Measurements from ENCODE around the gene CRACR2B.

The CRACR2B gene

DNA sequence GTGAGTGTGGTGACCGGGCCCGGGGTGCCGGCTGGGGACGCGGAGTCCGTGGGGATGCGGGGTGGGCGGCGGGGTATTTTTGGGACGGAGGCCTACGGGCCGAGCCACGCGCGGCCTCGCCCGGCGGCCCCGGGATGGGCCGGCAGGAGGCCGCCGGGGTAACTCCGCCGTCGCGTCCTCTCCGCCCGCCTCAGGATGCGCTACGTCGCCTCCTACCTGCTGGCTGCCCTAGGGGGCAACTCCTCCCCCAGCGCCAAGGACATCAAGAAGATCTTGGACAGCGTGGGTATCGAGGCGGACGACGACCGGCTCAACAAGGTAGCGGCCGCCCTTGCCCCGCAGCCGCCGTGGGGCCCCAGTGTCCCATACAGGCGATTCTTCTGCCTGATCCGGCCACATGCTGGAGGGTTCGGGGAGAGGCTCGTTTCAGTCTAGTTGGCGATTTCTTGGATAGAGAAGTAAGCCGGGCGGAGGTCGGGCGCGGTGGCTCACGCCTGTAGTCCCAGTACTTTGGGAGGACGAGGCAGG is 17.6 kb upstream of the CRACR2B start:
- no peak for DNase-seq

DNA sequence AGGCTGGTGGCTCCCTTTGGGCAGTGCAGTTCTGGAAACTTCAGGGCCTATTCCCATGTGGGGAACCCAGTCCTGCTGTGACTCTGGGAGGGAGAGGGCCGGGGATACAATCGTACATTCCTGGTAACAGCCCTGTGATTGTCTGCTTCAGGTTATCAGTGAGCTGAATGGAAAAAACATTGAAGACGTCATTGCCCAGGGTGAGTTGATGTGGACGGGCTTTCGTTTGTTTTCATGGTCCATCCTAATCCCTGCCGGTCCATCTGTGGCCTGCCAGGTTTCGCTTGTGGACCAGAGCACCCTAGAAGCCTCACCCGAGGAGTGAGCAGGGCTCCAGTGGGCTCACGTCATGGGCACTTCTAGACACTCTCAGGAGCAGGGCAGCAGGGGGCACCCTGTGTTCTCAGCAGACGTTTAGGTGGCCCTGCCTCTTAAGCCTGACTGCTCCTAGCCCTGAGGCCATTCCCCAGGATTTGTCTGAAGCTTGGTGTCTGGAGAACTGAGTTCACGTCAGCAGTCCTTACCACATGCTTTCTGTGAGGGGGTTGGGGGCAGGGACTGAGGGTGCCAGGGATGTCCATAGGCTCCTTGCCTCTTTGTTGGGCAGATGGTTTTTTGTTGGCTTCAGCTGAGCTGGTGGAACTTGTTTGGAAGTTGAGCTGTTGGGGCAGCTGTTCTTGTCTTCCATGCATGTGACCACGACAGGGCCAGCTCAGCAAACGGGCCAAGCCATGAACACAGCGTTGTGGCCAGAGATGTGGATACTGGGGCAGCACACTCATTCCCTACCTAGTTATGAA is 16.1 kb upstream of the CRACR2B start:
- DNase-seq: no peak

- no peak for DNase-seq
Observed at GRCh38 chr11:812390-812789, 15.3 kb upstream of the CRACR2B start.

- no peak for DNase-seq
Observed at GRCh38 chr11:813072-813455, 14.7 kb upstream of the CRACR2B start.

DNA sequence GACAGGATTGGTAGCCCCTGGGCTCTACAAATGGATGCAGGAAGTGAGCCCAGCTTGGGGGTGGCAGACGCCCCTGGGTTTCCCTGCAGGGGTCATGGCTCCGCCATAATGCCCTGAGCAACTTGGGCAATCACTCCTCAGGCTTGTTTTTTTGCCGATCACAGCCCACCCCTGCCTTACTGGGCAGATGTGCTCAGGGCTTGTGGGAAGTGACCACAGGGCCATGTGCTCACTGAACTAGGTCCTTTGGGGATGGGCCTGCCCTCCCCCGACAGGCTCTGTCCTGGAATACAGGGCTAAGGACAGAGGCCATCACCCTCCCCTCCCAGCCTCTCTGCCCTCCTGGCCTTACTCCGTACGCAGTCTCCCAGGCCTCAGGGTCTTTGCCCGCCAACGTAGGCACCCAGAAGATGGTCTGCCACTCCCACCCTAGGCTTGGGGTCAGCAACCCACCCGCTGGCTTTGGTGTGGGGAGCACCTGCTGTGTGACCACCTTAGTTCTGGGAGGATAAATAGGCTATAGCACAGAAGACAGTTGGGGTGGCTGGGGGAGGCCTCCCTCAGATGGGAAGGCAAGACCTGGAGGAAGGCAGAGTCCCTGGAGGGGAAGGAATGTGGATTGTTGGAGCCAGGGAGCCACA is 14.1 kb upstream of the CRACR2B start:
- DNase-seq: no peak

GRCh38 chr11:815675-816432 is 11.9 kb upstream of the CRACR2B start:
- DNase-seq: no peak

- DNase-seq: no peak
Observed at GRCh38 chr11:816433-816779, 11.3 kb upstream of the CRACR2B start.

DNA sequence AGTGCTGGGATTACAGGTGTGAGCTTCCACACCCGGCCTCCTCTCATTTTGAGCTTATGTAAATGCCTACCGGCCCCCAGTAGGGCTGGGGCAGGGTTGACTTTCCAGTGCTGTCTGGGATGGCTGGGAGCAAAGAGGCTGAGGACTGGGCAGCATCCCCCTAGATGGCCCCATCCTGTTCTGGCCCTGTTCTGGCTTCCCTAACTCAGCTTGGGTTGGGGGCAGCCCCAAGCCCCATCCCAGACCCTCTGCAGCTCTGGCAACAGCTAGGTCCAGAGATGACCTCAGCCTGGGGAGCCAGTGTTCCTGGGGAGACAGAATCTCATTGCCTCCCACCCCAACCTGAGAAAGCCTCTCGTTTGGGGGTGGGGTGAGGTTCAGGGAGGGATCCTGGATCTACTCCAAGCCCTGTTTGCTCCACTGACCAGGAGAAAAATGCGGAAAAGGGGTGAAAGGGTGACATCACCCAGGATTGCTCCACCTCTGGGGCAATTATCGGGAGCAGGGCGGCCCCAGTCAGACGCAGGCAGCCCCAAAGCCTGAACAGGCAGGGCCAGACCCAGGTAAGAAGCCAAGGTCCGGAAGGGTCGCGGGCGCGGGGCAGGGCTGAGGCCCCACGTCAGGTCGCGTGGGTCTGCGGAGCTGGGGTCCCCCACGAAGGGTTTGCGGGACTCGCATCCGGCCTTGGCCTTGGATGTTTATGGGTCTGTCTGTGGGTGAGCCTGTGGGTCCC is 9.2 kb upstream of the CRACR2B start, which contains the start of gene PNPLA2:
PNPLA2 (plus strand) TSS at position 519 of the 733 bp plus-strand sequence. CDS start 805 bp downstream, outside the sequence.
- DNase-seq: no peak

DNA sequence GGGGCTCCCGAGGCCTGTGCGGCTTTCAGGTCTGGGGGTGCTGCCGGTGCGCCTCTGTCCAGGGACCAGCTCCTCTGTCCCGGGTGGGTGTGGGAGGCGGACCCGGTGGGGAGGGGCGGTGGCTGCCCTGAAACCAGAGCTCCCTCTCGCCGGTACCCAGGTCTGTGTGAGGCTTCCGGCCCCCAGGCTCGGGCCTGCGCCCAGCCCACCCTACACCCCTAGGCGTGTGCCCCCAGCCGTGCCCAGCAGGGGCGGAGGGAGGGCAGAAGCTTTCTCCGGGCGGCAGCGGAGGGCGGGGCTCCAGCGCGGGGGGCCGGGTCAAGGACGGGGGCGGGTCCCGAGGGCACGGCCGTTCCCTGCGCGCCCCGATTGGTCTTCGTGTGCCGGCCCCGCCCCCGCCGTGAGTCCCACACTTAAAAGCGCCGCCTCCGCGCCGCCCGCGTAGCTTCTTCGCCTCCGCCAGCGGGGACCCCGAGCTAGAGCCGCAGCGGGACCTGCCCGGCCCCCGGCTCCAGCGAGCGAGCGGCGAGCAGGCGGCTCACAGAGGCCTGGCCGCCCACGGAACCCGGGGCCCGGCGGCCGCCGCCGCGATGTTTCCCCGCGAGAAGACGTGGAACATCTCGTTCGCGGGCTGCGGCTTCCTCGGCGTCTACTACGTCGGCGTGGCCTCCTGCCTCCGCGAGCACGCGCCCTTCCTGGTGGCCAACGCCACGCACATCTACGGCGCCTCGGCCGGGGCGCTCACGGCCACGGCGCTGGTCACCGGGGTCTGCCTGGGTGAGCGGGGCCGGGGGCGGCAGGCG is 8.4 kb upstream of the CRACR2B start:
- peak in 50 of 51 donors; percentile 32 to 95 (median 84) for DNase-seq

DNA sequence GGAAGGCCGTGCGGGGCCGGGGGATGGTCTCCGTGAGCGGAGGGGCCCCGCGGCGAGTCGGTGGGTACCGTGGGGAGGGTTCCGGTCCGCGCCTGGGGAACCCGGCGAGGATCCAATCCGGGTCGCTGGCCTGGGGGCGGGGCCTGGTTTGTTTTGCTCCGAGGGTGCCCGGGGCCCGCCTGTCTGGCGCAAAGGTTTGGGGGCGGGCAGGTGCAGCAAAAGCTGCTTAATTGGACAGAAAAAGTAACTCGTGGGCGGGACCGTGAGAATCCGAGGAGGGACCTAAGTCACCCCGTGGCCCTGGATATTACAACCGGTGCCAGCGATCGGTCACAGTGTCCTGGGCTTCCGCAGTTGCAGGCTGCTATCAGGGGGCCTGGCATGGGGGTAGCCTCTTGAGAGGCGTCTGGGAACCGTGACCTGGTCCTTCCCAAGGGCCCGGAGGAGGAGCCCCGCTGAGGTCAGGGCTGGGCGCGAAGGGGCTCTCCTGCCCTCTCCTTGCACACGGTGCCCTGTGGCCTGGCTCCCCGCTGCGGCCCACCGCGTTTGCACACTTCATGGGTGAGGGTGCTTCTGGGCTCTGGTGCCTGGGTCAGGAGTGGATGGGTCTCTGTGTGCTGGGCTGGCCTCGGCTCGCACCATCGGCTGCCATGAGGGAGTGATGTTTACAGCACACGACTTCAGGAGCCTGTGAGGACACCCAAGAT is 7.6 kb upstream of the CRACR2B start:
- peak in 37 of 51 donors; percentile 22 to 75 (median 58) for DNase-seq

DNA sequence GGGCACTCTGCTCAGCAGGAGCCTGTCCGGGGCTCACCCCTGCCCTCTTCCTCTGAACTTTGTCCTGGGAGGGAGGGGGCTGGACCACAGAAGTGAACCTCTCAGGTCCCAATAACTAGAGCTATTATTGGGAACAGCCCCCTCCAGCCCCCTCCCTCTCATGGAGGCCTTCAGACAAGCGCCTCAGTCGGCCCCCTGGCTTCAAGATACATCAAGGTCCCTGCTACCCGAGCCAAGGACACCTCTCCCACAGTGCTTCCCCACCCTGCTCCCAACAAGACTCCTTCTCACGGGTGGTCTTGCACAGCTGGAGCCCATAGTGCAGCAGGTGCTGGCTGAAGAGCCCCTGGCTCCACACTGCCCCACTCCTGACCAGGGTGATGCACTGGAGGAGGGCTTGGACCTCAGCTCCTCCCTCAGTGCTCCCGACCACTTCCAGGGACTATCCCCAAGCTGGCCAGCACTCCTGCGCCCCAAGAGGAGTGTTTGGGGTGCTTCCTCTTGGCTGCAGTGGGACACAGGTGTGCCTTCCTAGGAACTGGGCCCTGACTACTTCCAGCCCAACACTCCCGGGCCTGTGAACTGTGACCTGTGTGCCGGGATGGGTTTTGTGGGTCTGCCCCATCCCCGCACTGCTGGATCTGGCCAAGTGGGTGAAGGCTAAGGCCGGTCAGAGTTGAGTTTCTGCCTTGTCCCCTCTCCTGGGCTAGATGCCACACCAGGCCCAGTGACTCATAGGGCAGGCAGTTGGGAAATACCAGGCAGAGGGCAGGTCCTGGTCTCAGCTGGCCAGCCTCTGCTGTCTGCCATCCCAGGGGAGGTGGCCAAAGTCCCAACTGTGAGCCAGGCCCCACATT is 6.8 kb upstream of the CRACR2B start:
- DNase-seq: peak in 16 of 51 donors; percentile 19 to 82 (median 52)

DNA sequence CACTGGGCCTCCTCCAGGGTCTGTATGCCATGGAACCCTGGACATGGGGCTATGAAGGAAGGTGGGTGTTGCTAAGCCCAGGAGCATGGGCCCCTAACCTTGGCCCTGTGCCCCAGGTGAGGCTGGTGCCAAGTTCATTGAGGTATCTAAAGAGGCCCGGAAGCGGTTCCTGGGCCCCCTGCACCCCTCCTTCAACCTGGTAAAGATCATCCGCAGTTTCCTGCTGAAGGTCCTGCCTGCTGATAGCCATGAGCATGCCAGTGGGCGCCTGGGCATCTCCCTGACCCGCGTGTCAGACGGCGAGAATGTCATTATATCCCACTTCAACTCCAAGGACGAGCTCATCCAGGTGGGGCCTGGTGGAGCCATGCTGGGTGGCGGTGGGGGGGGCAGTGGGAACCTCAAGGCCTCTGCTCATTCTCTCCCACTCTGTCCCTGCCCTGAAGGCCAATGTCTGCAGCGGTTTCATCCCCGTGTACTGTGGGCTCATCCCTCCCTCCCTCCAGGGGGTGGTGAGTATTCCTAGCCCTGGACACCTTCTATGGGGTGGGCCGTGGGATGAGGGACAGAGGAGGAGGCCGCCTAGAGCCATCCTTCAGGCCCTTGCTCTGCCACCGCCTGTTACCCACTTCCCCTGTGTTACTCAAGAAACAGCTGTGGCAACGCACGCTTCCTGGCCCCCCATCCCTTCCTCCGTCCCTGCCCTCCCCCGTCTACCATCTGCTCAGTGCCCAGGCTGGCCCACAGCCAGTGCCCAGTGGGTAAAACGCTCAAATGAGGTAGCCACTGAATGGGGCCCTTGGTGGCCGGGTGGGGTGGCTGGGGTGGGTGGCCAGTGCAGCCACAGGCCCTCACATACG is 6.0 kb upstream of the CRACR2B start:
- DNase-seq: peak in 9 of 51 donors; percentile 12 to 46 (median 20)

GRCh38 chr11:823441-824291 is 4.1 kb upstream of the CRACR2B start:
- no peak for DNase-seq

DNA sequence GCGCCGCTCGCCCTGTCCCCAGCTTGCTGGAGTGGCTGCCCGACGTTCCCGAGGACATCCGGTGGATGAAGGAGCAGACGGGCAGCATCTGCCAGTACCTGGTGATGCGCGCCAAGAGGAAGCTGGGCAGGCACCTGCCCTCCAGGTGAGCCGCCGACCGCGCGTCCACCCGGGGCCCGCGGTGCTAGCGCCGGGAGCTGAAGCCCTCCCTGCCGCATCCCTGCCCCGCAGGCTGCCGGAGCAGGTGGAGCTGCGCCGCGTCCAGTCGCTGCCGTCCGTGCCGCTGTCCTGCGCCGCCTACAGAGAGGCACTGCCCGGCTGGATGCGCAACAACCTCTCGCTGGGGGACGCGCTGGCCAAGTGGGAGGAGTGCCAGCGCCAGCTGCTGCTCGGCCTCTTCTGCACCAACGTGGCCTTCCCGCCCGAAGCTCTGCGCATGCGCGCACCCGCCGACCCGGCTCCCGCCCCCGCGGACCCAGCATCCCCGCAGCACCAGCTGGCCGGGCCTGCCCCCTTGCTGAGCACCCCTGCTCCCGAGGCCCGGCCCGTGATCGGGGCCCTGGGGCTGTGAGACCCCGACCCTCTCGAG is 3.3 kb upstream of the CRACR2B start:
- peak in 19 of 51 donors; percentile 16 to 63 (median 38) for DNase-seq

- DNase-seq: no peak
Observed at GRCh38 chr11:824942-825341, 2.8 kb upstream of the CRACR2B start.
